HepG2 (cell line): ENCODE data around the gene CFAP210. TPM values are rescaled to one million over a fixed set of nuclear protein-coding genes. Genes with fewer than 3 reads are reported as not detected.

Experiments used
- DBP ChIP-seq: sonication (generic); formaldehyde crosslinking; IDR thresholded peaks from 2 replicates; pipeline ENCODE4 v1.4.0; 2020; ENCODE audit warnings: missing genetic modification reagents; ENCODE audit errors: not compliant biosample characterization
- DMTF1 ChIP-seq: sonication (generic); formaldehyde crosslinking; IDR thresholded peaks from 2 replicates; pipeline ENCODE4 v1.4.0; 2020; ENCODE audit warnings: mild to moderate bottlenecking, missing genetic modification reagents
- ISX ChIP-seq: sonication (generic); formaldehyde crosslinking; conservative IDR thresholded peaks from 2 replicates; pipeline ENCODE4 v1.5.0; 2020; ENCODE audit warnings: missing genetic modification reagents
- RBM22 ChIP-seq: fragments of 200-400 bp; formaldehyde crosslinking; optimal IDR thresholded peaks from 2 replicates; pipeline ENCODE3; 2017; ENCODE audit warnings: mild to moderate bottlenecking, low read length, moderate library complexity
- ZFP1 ChIP-seq: IDR thresholded peaks from 2 replicates; pipeline ENCODE4 v1.6.1; 2016
- ZNF556 ChIP-seq: sonication (generic); formaldehyde crosslinking; IDR thresholded peaks from 2 replicates; pipeline ENCODE4 v1.4.0; 2020; ENCODE audit warnings: mild to moderate bottlenecking, missing genetic modification reagents, borderline replicate concordance
- ZNF773 ChIP-seq: sonication (generic); formaldehyde crosslinking; IDR thresholded peaks from 2 replicates; pipeline ENCODE4 v1.4.0; 2020; ENCODE audit warnings: missing genetic modification reagents, borderline replicate concordance
- ZNF841 ChIP-seq: sonication (generic); formaldehyde crosslinking; IDR thresholded peaks from 2 replicates; pipeline ENCODE4 v1.8.1; 2023; ENCODE audit warnings: missing genetic modification reagents, borderline replicate concordance
- ZSCAN5A ChIP-seq: sonication (generic); formaldehyde crosslinking; IDR thresholded peaks from 2 replicates; pipeline ENCODE4 v1.8.0; 2022; ENCODE audit warnings: mild to moderate bottlenecking, missing genetic modification reagents, borderline replicate concordance
- polyA plus RNA-seq, 8 experiments: library from polyadenylated mRNA; depleted of rRNA in 3 of 8; stranded (reverse) in 7 of 8; unstranded in 1 of 8; fragments of >200 nt; fragmentation: Illumina TruSeq in 4 of 8; extraction: Trizol in 4 of 8; gene quantifications; 2 replicates each; pipeline versions ENCODE4 v1.2.1 to v1.2.3, GENCODE V29; 2011 to 2016; ENCODE audit warnings: low read depth in 4 of 8, missing spikeins in 1 of 8, mixed read lengths in 1 of 8; ENCODE audit not compliant: insufficient read depth in 1 of 8
- total RNA-seq, 5 experiments: library from RNA; depleted of rRNA; stranded (reverse); fragments of >200 nt; fragmentation: Illumina TruSeq; extraction: Trizol; gene quantifications; 2 replicates each; pipeline ENCODE4 v1.2.3, GENCODE V29; 2016; ENCODE audit warnings: low read depth in 1 of 5
- TF ChIP-seq, protein P1 (sequence below): sonication (generic); formaldehyde crosslinking; IDR thresholded peaks from 2 replicates; pipeline ENCODE4 v1.9.0; 2022; ENCODE audit warnings: missing genetic modification reagents, mild to moderate bottlenecking, borderline replicate concordance
- TF ChIP-seq, protein P2 (sequence below): sonication (generic); formaldehyde crosslinking; conservative IDR thresholded peaks from 2 replicates; pipeline ENCODE4 v1.8.0; 2022; ENCODE audit warnings: low read depth, missing genetic modification reagents

Gene CFAP210
- total and polyA plus RNA-seq, 2 of the 13 experiments (the other 11 are each of a cell fraction or from before 2014, with no cell fraction given), result 0.18 TPM; not detected in 1

DNA sequence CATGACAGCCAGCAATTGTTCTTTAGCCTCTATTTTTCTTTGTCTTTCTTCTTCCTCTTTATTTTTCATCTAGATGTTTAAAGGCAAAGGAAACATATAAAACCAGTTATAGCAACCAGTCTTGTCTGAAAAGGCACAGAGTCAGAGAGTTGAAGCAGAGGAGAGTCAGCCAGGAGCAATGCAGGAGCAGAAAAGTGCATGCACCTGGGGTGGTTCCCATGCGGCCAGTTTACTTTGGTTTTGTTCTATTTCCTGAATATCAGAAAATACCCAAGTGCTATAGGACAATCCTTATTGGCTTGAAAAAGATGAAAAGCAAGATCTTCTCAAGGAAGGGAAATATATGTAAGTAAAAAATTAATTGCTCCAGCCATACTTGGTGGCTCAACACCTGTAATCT is 44.9 kb downstream of the CFAP210 start (continued):
- TF ChIP-seq, protein P1, sequence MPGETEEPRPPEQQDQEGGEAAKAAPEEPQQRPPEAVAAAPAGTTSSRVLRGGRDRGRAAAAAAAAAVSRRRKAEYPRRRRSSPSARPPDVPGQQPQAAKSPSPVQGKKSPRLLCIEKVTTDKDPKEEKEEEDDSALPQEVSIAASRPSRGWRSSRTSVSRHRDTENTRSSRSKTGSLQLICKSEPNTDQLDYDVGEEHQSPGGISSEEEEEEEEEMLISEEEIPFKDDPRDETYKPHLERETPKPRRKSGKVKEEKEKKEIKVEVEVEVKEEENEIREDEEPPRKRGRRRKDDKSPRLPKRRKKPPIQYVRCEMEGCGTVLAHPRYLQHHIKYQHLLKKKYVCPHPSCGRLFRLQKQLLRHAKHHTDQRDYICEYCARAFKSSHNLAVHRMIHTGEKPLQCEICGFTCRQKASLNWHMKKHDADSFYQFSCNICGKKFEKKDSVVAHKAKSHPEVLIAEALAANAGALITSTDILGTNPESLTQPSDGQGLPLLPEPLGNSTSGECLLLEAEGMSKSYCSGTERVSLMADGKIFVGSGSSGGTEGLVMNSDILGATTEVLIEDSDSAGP (CRISPR knock-in tag), result no peak
- TF ChIP-seq ZFP1 (CRISPR knock-in tag) (no peak), DBP (CRISPR knock-in tag) (no peak), ZNF556 (CRISPR knock-in tag) (no peak), ISX (CRISPR knock-in tag) (no peak), ZNF841 (CRISPR knock-in tag) (no peak), DMTF1 (no peak), RBM22 (no peak), ZSCAN5A (CRISPR knock-in tag) (no peak), ZNF773 (CRISPR knock-in tag) (no peak)
- TF ChIP-seq, protein P2, sequence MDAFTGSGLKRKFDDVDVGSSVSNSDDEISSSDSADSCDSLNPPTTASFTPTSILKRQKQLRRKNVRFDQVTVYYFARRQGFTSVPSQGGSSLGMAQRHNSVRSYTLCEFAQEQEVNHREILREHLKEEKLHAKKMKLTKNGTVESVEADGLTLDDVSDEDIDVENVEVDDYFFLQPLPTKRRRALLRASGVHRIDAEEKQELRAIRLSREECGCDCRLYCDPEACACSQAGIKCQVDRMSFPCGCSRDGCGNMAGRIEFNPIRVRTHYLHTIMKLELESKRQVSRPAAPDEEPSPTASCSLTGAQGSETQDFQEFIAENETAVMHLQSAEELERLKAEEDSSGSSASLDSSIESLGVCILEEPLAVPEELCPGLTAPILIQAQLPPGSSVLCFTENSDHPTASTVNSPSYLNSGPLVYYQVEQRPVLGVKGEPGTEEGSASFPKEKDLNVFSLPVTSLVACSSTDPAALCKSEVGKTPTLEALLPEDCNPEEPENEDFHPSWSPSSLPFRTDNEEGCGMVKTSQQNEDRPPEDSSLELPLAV (CRISPR knock-in tag), result no peak
